ENCODE measurements around the gene ARHGAP36. TPM values are rescaled to one million over a fixed set of nuclear protein-coding genes. Genes with fewer than 3 reads are reported as not detected.

Gene ARHGAP36
- total and polyA plus RNA-seq, 2 of the 8 experiments (the other 6 are each of a cell fraction or from before 2014, with no cell fraction given) = 0.32 to 0.38 TPM

DNA sequence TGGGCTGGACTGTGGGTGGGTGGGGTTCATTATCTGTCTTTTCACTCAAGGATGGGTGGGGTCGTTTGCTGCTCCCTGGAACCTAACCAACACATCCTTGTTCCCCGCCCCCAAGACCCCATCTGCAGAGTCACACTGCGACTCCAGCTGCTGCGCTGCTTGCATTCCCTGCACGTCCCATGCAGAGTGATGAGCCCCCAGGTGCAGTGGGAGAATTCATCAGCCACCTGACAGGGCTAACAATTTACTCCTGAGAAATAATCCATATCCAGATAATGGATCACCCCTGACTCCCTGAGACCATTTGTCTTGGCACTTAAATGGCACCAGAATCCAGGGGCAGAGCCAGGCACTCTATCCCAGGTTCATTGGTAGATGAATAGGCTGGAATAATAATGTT, 12.4 kb upstream of the ARHGAP36 start (continued):
- TF ChIP-seq, protein P1, sequence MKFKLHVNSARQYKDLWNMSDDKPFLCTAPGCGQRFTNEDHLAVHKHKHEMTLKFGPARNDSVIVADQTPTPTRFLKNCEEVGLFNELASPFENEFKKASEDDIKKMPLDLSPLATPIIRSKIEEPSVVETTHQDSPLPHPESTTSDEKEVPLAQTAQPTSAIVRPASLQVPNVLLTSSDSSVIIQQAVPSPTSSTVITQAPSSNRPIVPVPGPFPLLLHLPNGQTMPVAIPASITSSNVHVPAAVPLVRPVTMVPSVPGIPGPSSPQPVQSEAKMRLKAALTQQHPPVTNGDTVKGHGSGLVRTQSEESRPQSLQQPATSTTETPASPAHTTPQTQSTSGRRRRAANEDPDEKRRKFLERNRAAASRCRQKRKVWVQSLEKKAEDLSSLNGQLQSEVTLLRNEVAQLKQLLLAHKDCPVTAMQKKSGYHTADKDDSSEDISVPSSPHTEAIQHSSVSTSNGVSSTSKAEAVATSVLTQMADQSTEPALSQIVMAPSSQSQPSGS (IDR thresholded peaks at IDR 0.05; ENCODE audit: low read length) = no peak
- TF ChIP-seq RAD21 (IDR thresholded peaks at IDR 0.05 in 1 of 2, conservative IDR thresholded peaks at IDR 0.05 in 1 of 2; ENCODE audit: low read depth in 2 of 2, low read length in 2 of 2) (no peak), JUN (IDR thresholded peaks at IDR 0.05; ENCODE audit: low read depth, low read length) (no peak), SIRT6 (IDR thresholded peaks at IDR 0.05; ENCODE audit: low read length) (no peak)
